GM12878 (cell line): ENCODE data around the gene MYCBP2. TPM values are rescaled to one million over a fixed set of nuclear protein-coding genes. Genes with fewer than 3 reads are reported as not detected.

Source experiments
- ATAC-seq: fragments of 200-7000 bp; cut with Tn5 transposase; 3 replicates; pipeline ENCODE4 v1.9.1; 2020; ENCODE audit warnings: mild to moderate bottlenecking, moderate library complexity
- BruUV-seq: library from RNA; stranded (reverse); fragments of 400-500 nt; replicated peaks from 2 replicates; lab custom pipeline; 2021; lab: Mats Ljungman, UMichigan
- CTCF ChIA-PET: fragments of 300-600 bp; sonication (Branson Sonifier 250); formaldehyde crosslinking; extraction: SDS; loops from one replicate; lab custom pipeline; 2021; ENCODE audit warnings: inconsistent platforms; lab: Yijun Ruan, JAX
- POLR2A ChIA-PET: fragments of 350-600 bp; formaldehyde crosslinking; extraction: SDS; loops from one replicate; lab custom pipeline; 2021; ENCODE audit warnings: inconsistent platforms; lab: Charles Lee
- RAD21 ChIA-PET: fragments of 300-600 bp; sonication (Branson Sonifier 250); formaldehyde crosslinking; loops from one replicate; lab custom pipeline; 2023; ENCODE audit warnings: antibody characterized with exemption; ENCODE audit not compliant: unreplicated experiment; lab: Charles Lee
- SMC1A ChIA-PET: fragments of 300-600 bp; sonication (Branson Sonifier 250); formaldehyde crosslinking; loops from one replicate; lab custom pipeline; 2023; ENCODE audit not compliant: unreplicated experiment, uncharacterized antibody; lab: Charles Lee
- DNase-seq: peaks from one replicate; pipeline ENCODE4 v3.0.0-alpha.2; 2011; ENCODE audit warnings: low read depth, low spot score
- FAIRE-seq: peaks from 3 replicates; lab custom pipeline; 2011; peaks lifted over from hg19 to GRCh38; lab: Jason Lieb, UNC
- H2AFZ ChIP-seq: 2 replicates; pipeline ENCODE4 v1.6.0; 2011; ENCODE audit warnings: low read depth, low read length, control low read depth; ENCODE audit not compliant: control insufficient read depth
- H3K27ac ChIP-seq: 2 replicates; pipeline ENCODE4 v1.5.1; 2011; ENCODE audit warnings: control low read depth; ENCODE audit not compliant: control insufficient read depth, insufficient read depth
- H3K27me3 ChIP-seq, 2 experiments: replicated peaks in 1 of 2; 2 replicates each; pipeline versions ENCODE4 v1.6.0 to v1.6.1; 2011; ENCODE audit warnings: low read length in 1 of 2; ENCODE audit not compliant: control insufficient read depth in 2 of 2, insufficient read depth in 2 of 2
- H3K36me3 ChIP-seq, 2 experiments: 2 replicates each; pipeline ENCODE4 v1.5.1; 2011; ENCODE audit warnings: low read length in 1 of 2; ENCODE audit not compliant: control insufficient read depth in 2 of 2, insufficient read depth in 2 of 2
- H3K4me1 ChIP-seq: 2 replicates; pipeline ENCODE4 v1.6.1; 2011; ENCODE audit warnings: mild to moderate bottlenecking, low read length, moderate library complexity, mixed read lengths; ENCODE audit not compliant: control insufficient read depth, insufficient read depth
- H3K4me2 ChIP-seq: 2 replicates; pipeline ENCODE4 v1.6.0; 2011; ENCODE audit warnings: control low read depth; ENCODE audit not compliant: control insufficient read depth, insufficient read depth
- H3K4me3 ChIP-seq: fragments of 200-600 bp; sonication (generic); 2 replicates; pipeline ENCODE4 v1.5.1; 2016
- H3K79me2 ChIP-seq: 2 replicates; pipeline ENCODE4 v1.6.0; 2011; ENCODE audit warnings: low read length; ENCODE audit not compliant: control insufficient read depth, insufficient read depth
- H3K9ac ChIP-seq: 2 replicates; pipeline ENCODE4 v1.8.0; 2011; ENCODE audit warnings: low read length, control low read depth, mixed read lengths; ENCODE audit not compliant: control insufficient read depth, insufficient read depth
- H3K9me3 ChIP-seq: replicated peaks from 3 replicates; pipeline ENCODE4 v1.5.1; 2011; ENCODE audit warnings: mild to moderate bottlenecking, low read length; ENCODE audit not compliant: control insufficient read depth, insufficient read depth
- H4K20me1 ChIP-seq: 2 replicates; pipeline ENCODE4 v1.6.0; 2011; ENCODE audit not compliant: control insufficient read depth, insufficient read depth
- ATF7 ChIP-seq: fragments of 450-650 bp; IDR thresholded peaks from 2 replicates; pipeline ENCODE4 v1.6.1; 2016; ENCODE audit warnings: low read depth, mild to moderate bottlenecking
- CBFB ChIP-seq: IDR thresholded peaks from 2 replicates; pipeline ENCODE4 v1.6.1; 2016; ENCODE audit warnings: antibody characterized with exemption, low read depth
- CBX5 ChIP-seq: sonication (generic); IDR thresholded peaks from 2 replicates; pipeline ENCODE4 v1.6.1; 2016; ENCODE audit warnings: low read depth, moderate library complexity, mild to moderate bottlenecking, inconsistent platforms
- CEBPB ChIP-seq, 2 experiments: fragments of 150-350 bp in 1 of 2; IDR thresholded peaks; 2 replicates each; pipeline ENCODE4 v1.6.1; 2012 to 2014; ENCODE audit warnings: low read depth in 2 of 2, low read length in 2 of 2, borderline replicate concordance in 1 of 2, inconsistent platforms in 1 of 2
- KDM1A ChIP-seq: fragments of 200-600 bp; sonication (generic); IDR thresholded peaks from 2 replicates; pipeline ENCODE4 v1.6.1; 2016; ENCODE audit warnings: borderline replicate concordance
- MEF2B ChIP-seq: fragments of 450-650 bp; IDR thresholded peaks from 2 replicates; pipeline ENCODE4 v1.6.1; 2018; ENCODE audit warnings: mild to moderate bottlenecking, moderate library complexity; ENCODE audit not compliant: partially characterized antibody, poor library complexity, severe bottlenecking
- RAD21 ChIP-seq: IDR thresholded peaks from 2 replicates; pipeline ENCODE4 v1.6.1; 2011; ENCODE audit warnings: mild to moderate bottlenecking, low read depth, low read length, moderate library complexity; ENCODE audit not compliant: insufficient read depth
- STAT1 ChIP-seq: fragments of 450-650 bp; conservative IDR thresholded peaks from 2 replicates; pipeline ENCODE4 v1.6.1; 2014; ENCODE audit warnings: antibody characterized with exemption, mild to moderate bottlenecking
- TBL1XR1 ChIP-seq: IDR thresholded peaks from 2 replicates; pipeline ENCODE4 v1.6.1; 2012; ENCODE audit warnings: low read depth, low read length, improper control_type of control experiment
- WRNIP1 ChIP-seq: IDR thresholded peaks from 2 replicates; pipeline ENCODE4 v1.6.1; 2011; ENCODE audit warnings: low read depth, low read length, improper control_type of control experiment, borderline replicate concordance
- WGBS: methylation state at CpG from one replicate; pipeline ENCODE4 v1.1.6; 2016; ENCODE audit warnings: low lambda C conversion rate; ENCODE audit not compliant: insufficient replicate concordance, insufficient coverage; ENCODE audit errors: missing lambda C conversion rate; 5-methylcytosine and 5-hydroxymethylcytosine counted together
- in situ Hi-C: fragments of 300-500 bp; cut with MboI; formaldehyde crosslinking; loops from 9 replicates; pipeline ENCODE4 v1.14.3; 2018; ENCODE audit warnings: mixed read lengths
- intact Hi-C: fragments of 100-400 bp; cut with micrococcal nuclease; formaldehyde crosslinking; loops from one replicate; pipeline ENCODE4 v1.14.2; 2022; ENCODE audit not compliant: unreplicated experiment
- polyA plus RNA-seq, 11 experiments: library from polyadenylated mRNA; depleted of rRNA in 4 of 11; unstranded in 6 of 11; stranded (reverse) in 5 of 11; fragments of >200 nt; fragmentation: Nextera tagmentation in 4 of 11; fragmentation: Illumina TruSeq in 1 of 11; extraction: Ambion mirVana in 4 of 11; extraction: Trizol in 1 of 11; gene quantifications; 1 replicate in 1 of 11; 2 replicates in 10 of 11; pipeline versions ENCODE4 v1.2.1 to v1.2.3, GENCODE V29; 2011 to 2016; ENCODE audit warnings: inconsistent platforms in 2 of 11, missing spikeins in 2 of 11, low read depth in 1 of 11
- total RNA-seq, 4 experiments: library from RNA; depleted of rRNA in 3 of 4; stranded (reverse); fragments of >200 nt in 3 of 4; fragmentation: Illumina TruSeq in 1 of 4; extraction: Trizol in 1 of 4; gene quantifications; 2 replicates each; pipeline versions ENCODE4 v1.2.1 to v1.2.3, GENCODE V29; 2013 to 2021
- TF ChIP-seq, protein P1 (sequence below): IDR thresholded peaks from 2 replicates; pipeline ENCODE4 v1.6.1; 2012; ENCODE audit warnings: low read depth, low read length, improper control_type of control experiment
- TF ChIP-seq, protein P2 (sequence below): fragments of 450-650 bp; IDR thresholded peaks from 2 replicates; pipeline ENCODE4 v1.6.1; 2018; ENCODE audit warnings: borderline replicate concordance, mild to moderate bottlenecking; ENCODE audit not compliant: partially characterized antibody

MYCBP2 gene
- total and polyA plus RNA-seq, 10 of the 15 experiments (the other 5 are each of a cell fraction or from before 2014, with no cell fraction given), result 51.9 to 152 (median 98.2) TPM

DNA sequence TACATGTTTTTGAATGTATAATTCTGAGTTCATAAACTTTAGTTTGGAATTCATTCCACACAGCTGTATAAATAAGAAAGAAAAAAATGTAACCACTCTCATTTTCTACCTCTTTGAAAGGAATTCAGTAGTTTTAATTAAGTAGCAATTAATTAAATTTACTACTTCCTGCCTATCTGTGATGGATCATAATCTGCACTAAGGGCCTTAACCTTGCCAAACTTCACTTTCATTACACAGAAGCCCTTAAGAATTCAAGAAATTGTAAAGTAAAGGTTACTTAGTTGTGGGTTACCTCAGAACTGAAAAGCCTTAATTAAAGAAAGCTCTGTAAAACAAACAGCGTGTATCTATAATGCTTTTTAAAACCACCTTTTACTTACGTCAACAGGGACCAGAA, 188.1 kb downstream of the MYCBP2 start:
- TF ChIP-seq KDM1A (no peak), WRNIP1 (no peak), RAD21 (no peak), CBX5 (no peak)
- TF ChIP-seq, protein P1, sequence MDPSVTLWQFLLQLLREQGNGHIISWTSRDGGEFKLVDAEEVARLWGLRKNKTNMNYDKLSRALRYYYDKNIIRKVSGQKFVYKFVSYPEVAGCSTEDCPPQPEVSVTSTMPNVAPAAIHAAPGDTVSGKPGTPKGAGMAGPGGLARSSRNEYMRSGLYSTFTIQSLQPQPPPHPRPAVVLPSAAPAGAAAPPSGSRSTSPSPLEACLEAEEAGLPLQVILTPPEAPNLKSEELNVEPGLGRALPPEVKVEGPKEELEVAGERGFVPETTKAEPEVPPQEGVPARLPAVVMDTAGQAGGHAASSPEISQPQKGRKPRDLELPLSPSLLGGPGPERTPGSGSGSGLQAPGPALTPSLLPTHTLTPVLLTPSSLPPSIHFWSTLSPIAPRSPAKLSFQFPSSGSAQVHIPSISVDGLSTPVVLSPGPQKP, result no peak
- 96% methylated on average over 2 of the region's 2 CpGs for WGBS
- CTCF ChIA-PET, result no interaction called here

DNA sequence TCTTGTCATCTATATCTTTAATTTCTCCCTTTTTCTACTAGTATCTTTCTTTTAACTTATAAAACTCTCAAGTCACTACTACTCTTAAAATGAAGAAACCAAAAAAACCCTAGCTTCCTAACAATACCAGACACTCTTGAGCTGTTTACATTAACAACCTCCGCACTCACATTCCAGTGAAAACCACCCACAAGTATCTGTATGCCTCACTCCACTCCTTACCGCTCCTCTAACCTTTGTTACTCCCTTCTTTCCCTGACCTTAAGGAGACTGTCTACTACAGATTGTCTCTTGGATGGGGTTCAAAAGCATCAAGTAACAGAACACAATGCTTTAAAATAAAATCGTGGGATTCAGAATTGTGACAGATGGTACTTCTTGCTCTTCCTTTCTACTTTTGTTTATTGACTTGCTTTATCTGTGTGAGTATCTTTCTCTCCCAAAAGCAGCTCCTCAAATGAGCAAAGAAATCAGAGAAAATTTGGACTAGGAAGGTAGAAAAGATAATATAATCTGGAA, 189.9 kb downstream of the MYCBP2 start:
- H3K36me3 ChIP-seq, result peaks cover 2 to 10% of the 10 kb centered on the region in 2 experiments
- intact Hi-C loops, result no loop called here
- H3K79me2 ChIP-seq, result no peaks in the 10 kb centered on the region
- no peaks in the 10 kb centered on the region for H3K9me3 ChIP-seq
- no peaks in the 10 kb centered on the region for H4K20me1 ChIP-seq
- SMC1A ChIA-PET, result interaction anchor here (0.7 to 1.6 kb wide), 4 partner anchors 24 to 109 kb away, joined by 3 to 4 read pairs (median 4); no protein-coding TSS in a partner anchor
- H3K9ac ChIP-seq, result no peak overlapping the region
- RAD21 ChIA-PET, result no interaction called here
- H3K27me3 ChIP-seq, result no peaks in the 10 kb centered on the region
- CTCF ChIA-PET, result no interaction called here
- in situ Hi-C loops, result no loop called here
- H2AFZ ChIP-seq, result no peak overlapping the region
- POLR2A ChIA-PET, result interaction anchor here (0.7 kb wide), 1 partner anchor 33 kb away, joined by 3 read pairs; no protein-coding TSS in a partner anchor
- no peak for ATAC-seq
- no TSS peak for BruUV-seq
- no peaks in the 10 kb centered on the region for H3K4me1 ChIP-seq
- no peak for DNase-seq
- 95% methylated on average over 3 of the region's 3 CpGs for WGBS
- no peak overlapping the region for H3K4me3 ChIP-seq
- no peak overlapping the region for H3K4me2 ChIP-seq
- H3K27ac ChIP-seq, result no peak overlapping the region
- no peak for FAIRE-seq
- TF ChIP-seq, protein P2, sequence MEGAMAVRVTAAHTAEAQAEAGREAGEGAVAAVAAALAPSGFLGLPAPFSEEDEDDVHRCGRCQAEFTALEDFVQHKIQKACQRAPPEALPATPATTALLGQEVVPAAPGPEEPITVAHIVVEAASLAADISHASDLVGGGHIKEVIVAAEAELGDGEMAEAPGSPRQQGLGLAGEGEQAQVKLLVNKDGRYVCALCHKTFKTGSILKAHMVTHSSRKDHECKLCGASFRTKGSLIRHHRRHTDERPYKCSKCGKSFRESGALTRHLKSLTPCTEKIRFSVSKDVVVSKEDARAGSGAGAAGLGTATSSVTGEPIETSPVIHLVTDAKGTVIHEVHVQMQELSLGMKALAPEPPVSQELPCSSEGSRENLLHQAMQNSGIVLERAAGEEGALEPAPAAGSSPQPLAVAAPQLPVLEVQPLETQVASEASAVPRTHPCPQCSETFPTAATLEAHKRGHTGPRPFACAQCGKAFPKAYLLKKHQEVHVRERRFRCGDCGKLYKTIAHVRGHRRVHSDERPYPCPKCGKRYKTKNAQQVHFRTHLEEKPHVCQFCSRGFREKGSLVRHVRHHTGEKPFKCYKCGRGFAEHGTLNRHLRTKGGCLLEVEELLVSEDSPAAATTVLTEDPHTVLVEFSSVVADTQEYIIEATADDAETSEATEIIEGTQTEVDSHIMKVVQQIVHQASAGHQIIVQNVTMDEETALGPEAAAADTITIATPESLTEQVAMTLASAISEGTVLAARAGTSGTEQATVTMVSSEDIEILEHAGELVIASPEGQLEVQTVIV, result no peak
- TF ChIP-seq STAT1, result no peak
- TF ChIP-seq TBL1XR1, result no peak
- no peak for TF ChIP-seq CBFB
- TF ChIP-seq MEF2B, result no peak
- TF ChIP-seq ATF7, result no peak
- TF ChIP-seq CEBPB (IDR thresholded peaks at IDR 0.05; ENCODE audit: borderline replicate concordance in 1 of 2, low read depth in 2 of 2, low read length in 2 of 2), result no peak
- TF ChIP-seq, protein P1, result no peak

More for the DNA sequence above, 188.1 kb downstream of the MYCBP2 start:
- H3K9me3 ChIP-seq, result no peaks in the 10 kb centered on the region
- no peak for ATAC-seq
- no peak overlapping the region for H2AFZ ChIP-seq
- H3K9ac ChIP-seq, result no peak overlapping the region
- intact Hi-C loops (no loop called here), in situ Hi-C loops (no loop called here)
- no TSS peak for BruUV-seq
- no peaks in the 10 kb centered on the region for H3K79me2 ChIP-seq
- no peak overlapping the region for H3K4me3 ChIP-seq
- peaks cover 0 to 16% of the 10 kb centered on the region in 2 experiments for H3K36me3 ChIP-seq
- H3K27ac ChIP-seq, result no peak overlapping the region
- H3K4me2 ChIP-seq, result no peak overlapping the region
- H4K20me1 ChIP-seq, result no peaks in the 10 kb centered on the region
- ChIA-PET SMC1A (interaction anchor here (0.8 to 1.0 kb wide), 2 partner anchors 15 to 339 kb away, joined by 3 read pairs; no protein-coding TSS in a partner anchor), RAD21 (interaction anchor here (1.3 kb wide), 1 partner anchor 15 kb away, joined by 3 read pairs; no protein-coding TSS in a partner anchor), POLR2A (interaction anchor here (0.5 kb wide), 1 partner anchor 14 kb away, joined by 7 read pairs; no protein-coding TSS in a partner anchor)
- no peak for FAIRE-seq
- no peak for DNase-seq
- no peaks in the 10 kb centered on the region for H3K4me1 ChIP-seq
- H3K27me3 ChIP-seq, result no peaks in the 10 kb centered on the region
